Endometrium (tissue), 2 donors: ENCODE measurements around the gene OR2B2.

ENCODE experiments used
- FAIRE-seq: peaks from 2 replicates; lab custom pipeline; 2012; peaks lifted over from hg19 to GRCh38; lab: Jason Lieb, UNC
- donor health status: control.
- donor health status: control.

Gene OR2B2

DNA sequence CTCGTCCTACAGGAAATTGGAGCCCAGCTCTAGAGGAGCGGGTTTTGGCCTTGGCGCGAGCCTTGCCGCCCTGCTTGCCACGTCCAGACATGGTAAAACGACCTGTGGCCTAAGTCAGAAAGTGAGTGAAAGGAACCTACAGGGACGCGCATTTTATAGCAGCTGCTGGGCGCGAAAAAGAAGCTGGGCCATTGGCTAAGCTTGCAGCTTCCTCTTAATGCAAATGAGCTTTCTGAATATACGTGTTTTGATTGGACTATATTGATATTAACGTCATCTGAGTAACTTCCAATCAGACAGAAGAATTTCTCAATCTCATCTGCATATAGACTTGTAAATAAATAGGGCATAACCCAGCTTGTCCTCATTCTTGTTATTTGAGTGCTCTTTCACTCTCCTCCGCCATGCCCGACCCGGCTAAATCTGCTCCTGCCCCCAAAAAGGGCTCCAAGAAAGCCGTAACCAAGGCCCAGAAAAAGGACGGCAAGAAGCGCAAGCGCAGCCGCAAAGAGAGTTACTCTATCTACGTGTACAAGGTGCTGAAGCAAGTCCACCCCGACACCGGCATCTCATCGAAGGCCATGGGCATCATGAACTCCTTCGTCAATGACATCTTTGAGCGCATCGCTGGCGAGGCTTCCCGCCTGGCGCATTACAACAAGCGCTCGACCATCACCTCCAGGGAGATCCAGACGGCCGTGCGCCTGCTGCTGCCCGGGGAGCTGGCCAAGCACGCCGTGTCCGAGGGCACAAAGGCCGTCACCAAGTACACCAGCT is 18.9 kb downstream of the OR2B2 start:
- FAIRE-seq = peak; percentile 94

DNA sequence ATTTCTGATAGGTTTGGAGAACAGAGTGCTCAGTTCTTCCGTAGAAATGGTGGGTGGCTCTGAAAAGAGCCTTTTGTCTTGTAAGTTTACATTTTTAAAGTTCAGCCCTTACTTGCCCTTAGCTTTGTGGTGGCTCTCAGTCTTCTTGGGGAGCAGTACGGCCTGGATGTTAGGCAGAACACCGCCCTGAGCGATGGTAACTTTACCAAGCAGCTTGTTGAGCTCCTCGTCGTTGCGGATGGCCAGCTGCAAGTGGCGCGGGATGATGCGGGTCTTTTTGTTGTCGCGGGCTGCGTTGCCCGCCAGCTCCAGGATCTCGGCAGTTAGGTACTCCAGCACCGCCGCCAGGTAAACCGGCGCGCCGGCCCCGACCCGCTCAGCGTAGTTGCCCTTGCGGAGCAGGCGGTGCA is 19.5 kb downstream of the OR2B2 start:
- FAIRE-seq = no peak

DNA sequence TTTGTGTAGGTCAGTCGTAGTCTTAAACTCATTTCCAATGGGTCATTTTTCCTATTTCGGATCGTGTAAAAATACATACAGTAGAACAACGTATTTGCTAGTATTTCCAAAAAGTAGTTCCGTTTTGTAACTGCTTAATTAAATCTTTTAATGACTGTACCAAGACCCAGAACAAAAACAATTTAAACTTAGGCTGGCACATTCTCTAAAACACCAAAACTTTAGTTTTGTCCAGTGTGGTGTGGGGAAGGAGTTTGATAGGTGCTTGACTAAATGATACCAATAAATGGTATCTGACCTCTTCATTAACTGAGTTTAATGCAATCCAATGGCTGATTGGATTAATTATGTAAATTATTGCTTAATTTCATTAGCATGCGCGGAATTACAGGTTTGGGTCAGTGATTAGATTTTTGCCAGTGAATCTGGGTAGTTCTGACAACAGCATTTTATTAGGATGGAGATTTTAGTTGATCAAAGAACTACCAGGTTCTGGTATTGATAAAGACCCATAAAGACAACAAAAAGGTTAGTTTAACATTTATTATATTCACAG is 20.8 kb downstream of the OR2B2 start:
- no peak for FAIRE-seq

DNA sequence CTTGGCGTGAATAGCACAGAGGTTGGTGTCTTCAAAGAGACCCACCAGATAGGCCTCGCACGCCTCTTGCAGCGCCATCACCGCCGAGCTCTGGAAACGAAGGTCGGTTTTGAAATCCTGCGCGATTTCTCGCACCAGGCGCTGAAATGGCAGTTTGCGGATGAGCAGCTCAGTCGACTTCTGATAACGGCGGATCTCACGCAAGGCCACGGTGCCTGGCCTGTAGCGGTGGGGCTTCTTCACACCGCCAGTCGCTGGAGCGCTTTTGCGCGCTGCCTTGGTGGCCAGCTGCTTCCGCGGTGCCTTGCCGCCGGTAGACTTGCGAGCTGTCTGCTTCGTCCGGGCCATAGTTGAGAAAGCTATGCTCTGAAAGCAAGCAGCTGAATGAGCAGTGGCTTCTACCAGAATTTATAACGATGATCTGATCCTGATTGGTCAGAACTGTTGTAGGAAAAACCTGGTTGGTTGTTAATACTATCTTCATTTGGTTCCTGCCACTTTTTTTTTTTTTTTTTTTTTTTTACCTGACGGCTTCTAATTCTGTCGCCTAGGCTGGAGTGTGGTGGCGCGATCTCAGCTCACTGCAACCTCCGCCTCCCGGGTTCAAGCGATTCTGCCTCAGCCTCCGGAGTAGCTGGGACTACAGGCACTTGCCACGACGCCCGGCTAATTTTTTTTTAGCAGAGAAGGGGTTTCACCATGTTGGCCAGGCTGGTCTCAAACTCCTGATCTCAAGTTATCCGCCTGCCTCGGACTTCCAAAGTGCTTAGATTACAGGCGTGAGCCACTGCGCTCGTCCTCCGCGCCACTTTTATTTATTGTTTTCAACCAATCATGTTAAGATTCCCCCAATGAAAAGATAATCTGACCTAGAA is 21.5 kb downstream of the OR2B2 start:
- FAIRE-seq = peak; percentile 31

DNA sequence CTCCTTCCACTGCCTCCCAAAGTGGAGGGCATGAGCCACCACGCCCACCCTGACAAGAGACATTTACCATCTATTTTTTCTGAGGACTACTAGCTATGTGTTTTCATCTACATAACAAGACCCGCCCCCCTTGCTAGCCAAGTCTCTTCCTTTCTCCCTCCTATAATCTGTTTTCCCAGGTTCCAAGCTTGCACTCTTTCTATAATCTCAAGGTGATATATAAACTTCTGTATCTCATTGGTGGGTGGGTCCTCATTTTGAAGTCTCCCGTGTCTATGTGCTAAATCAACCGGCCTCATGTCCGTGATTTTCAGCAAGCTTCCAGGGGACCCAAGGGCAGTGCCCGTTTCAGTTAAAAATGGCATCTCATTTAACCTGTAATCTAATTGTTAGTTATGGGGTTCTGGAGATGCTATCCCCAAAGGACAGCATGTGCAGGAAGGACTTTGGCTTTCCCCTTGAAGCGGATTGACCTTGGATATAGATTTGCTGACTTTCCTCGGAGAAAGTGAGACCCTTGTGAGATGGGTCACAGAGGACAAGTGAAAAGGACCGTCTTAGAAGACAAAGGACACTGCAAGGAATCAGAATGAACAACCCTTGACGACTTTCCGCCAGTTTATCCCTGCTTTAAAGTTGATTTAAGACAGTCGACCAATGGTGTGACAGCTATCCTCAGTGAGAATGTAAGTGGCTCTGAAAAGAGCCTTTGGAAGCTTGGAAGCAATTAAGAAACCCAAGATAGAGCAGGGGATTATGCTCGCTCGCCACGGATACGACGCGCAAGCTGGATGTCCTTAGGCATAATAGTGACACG is 22.4 kb downstream of the OR2B2 start:
- FAIRE-seq = no peak

DNA sequence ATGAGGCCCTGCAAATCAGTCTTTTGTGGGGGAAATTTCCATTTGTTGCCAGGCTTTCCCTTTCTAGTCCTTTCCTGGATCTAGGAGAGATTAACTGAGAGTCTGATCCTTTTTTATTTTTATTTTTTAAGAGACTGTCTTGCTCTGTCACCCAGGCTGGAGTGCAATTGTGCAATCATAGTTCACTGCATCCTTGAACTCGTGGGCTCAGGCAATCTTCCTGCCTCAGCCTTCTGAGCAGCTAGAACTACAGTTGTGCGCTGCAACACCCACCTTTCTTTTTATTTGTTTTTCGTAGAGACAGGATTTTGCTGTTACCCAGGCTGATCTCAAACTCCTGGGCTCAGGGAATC is 22.9 kb downstream of the OR2B2 start:
- FAIRE-seq = no peak

DNA sequence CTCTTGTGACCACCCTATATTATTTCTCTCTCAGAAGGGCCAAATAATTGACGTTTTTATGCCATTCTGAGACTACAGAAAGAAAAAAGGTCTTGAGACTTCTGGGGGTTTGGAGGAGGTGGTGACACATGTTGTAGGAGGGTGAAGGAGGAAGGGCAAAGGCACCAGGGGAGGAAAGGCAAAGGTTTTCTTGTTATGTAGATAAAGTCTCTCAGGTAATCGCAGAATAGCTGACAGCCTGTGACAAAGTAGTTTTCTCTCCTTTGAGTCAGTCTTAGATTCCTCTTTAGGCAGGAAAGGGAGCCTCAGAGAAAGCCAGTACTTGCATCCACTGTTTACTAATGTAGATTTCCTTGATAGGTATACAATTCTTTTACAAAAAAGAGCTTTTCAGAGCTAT is 23.6 kb downstream of the OR2B2 start:
- FAIRE-seq = no peak

DNA sequence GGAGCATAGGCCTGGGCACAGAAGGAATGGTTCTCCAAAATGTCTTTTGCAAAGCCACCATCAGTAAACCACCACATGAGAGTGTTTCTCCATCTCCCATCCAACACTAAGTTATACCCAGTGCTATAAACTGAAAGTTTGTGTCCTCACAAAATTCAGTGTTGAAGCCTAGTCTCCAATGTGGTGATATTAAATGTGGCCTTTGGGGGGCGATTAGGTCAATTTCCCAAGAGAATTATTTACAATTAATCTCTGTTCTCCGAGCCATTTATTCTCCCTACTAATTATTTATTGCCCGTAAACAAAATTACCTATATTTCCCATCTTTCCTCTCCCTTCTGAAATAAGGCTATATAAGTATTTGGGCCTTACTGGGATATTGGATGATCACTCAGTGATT is 26.1 kb downstream of the OR2B2 start:
- no peak for FAIRE-seq

DNA sequence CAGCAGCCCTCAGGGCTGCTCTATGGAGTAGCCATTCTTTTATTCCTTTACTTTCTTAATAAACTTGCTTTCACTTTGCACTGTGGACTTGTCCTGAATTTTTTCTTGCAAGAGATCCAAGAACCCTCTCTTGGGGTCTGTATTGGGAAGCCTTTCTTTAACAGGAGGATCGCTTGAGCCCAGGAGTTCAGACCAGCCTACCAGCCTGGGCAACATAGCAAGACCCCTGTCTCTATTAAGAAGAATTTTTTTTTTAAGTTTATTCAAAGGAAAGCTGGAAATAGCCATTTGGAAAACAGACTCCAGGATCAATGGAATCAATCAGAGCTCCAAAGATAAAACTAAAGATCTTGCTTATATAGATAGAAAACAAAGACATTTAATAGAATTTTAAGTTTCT is 29.1 kb downstream of the OR2B2 start:
- FAIRE-seq = no peak

DNA sequence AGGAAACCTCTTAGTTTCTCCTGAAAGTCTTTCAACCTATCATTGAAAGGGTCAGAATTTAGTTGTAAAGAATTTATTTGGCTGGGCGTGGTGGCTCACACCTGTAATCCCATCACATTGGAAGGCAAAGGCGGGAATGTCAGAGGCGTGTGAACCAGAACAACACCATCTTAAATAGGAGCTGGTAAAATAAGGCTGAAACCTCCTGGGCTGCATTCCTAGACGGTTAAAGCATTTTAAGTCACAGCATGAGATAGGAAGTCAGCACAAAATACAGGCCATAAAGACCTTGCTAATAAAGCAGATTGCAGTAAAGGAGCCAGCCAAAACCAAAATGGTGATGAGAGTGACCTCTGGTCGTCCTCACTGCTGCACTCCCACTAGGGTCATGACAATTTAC is 29.6 kb downstream of the OR2B2 start:
- no peak for FAIRE-seq

DNA sequence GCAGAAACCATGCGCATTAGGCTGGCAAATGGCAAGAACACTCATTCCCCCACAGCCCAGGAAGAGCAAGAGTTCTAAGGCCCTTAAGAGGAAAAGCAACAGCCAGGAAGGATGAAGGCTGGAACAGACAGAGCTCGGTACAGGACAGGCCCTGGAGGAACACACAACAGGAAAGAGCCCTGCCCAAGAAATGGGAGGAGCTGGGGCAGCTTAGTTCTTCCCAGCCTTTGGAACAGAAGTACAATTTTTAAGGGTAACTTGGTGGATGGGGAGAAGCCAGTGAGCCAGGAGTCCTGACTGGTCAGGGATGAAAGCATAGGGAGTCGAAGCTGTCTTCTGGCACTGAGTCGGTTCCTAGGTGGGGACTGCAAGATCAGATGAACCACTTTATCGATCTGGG is 32.4 kb downstream of the OR2B2 start:
- FAIRE-seq = no peak

DNA sequence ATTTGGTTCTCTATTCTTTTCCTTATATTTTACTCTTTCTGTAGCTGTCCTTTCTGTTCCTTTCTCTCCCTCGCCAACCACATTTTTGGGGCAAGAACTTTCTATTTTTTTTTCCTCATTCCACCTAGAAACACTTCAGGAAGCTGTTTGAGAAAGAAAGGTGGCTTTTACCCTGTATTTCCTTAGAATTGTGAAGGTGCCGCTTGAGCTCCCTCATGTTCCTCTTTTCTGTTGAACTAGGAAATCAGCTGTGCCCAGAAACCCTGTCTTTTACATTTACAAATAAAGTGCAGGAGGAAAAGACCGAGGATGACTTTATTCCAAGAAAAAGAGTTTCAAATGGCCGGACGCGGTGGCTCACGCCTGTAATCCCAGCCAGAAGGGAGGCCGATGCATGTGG is 38.2 kb downstream of the OR2B2 start:
- no peak for FAIRE-seq

DNA sequence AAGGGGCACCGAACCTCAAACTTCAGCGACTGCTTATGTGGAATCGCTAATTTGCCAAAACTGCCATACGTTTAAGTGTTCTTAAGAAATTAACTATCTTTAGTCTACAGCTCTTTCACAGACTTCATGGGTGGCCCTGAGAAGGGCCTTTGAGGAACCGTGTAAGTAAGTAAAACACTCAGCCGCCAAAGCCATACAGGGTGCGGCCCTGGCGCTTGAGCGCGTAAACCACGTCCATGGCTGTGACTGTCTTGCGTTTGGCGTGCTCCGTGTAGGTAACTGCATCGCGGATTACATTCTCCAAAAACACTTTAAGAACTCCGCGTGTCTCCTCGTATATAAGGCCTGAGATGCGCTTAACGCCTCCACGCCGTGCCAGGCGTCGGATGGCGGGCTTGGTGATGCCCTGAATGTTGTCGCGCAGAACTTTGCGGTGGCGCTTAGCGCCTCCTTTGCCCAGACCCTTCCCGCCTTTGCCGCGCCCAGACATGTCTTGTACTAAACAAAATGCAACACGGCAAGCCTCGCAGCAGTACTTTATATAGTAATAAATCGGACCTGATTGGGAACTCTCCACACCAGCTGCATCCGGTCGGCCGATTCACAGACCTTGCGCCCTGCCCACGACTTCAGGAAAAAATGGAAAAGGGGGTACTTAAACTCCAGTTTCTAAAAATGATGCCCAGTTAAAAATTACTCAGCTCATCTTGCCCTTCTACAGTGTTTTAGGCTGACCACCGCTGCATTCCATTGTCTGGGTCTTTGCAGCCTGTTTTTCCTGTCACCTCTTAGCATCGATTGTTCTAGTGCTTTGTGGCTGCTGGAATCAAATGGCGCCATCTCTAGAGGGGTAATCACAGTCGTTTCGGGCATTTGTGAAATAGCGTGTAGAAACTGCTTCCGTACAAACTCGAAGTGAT is 38.9 kb downstream of the OR2B2 start:
- no peak for FAIRE-seq

DNA sequence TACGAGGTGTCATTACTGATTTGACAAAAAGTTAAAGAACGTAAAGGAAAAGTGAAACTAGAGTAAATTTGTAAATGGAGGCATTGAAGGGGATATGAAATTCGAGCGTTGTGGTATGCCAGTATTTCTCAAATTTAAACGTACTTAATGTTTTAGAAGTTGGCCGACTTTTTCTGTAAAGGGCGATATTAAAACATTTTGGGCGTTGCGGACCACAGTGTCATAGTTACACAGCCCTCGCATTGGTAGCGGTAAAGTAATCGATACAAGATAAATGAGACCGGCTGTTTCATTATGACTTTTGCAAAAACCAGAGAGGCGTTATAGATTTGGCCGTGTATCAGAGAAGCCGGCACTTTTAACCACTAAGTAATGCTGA is 39.6 kb downstream of the OR2B2 start:
- FAIRE-seq = no peak

DNA sequence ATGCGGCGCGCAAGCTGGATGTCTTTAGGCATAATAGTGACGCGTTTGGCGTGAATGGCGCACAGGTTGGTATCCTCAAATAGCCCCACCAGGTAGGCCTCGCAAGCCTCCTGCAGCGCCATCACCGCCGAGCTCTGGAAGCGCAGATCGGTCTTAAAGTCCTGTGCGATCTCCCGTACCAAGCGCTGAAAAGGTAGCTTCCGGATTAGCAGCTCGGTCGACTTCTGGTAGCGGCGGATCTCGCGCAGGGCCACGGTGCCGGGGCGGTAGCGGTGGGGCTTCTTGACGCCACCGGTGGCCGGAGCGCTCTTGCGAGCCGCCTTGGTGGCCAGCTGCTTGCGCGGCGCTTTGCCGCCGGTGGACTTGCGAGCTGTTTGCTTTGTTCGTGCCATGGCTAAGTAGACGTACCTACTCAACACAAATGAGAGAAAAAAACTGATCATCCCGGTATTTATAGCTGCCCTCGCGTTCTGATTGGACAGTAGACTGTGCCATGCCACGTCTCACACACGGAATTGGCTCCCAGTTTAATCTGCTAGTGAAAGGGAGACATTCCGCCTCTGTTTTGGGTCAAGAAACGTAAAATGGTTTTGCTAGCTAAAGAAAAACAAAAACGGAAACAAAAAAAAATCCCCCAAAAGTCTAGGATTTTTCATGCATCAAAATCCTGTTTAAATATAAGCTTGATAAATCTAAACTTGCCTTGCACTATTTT is 40.1 kb downstream of the OR2B2 start:
- FAIRE-seq = peak; percentile 43

DNA sequence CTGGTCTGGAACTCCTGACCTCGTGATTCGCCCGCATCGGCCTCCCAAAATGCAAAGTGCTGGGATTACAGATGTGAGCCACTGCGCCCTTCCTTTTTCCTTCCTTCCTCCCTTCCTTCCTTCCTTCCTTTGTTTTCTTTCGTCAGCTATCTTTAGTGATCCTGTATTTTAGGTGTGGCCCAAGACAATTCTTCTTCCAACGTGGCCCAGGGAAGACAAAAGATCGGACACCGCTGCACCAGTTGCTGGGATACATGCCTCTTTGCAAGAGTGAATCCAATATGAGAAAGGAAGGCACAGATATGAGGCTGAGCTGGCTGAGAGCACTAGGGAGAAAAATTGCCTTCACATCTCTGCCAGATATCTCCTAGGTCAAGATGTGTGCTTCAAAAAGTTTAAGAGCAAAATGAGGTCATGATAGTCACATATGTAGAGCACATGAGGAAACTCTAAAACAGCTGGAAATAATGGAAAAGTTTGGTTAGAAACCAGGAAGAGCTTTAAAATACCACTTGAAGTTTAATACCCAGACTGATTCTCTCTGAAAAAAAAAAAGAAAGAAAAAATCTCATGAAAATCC is 41.8 kb downstream of the OR2B2 start:
- FAIRE-seq = no peak

DNA sequence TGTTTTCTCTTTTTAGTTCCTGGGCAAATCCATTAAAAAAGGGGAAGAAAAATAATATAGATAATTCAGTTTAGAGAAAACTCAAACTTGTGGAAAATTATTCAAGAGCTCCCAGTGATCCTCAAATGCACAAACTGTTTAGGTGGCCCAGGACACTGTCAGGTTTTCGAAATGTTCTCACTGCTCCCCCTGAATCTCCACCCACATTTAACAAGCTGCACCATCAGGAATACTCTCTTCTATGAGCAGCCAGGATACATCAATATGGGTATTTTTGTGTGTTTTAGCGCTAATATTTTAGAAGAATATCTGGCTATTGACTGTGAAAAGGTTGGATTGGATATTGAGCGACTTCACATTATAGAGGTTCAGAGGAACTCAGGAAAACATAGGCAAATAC is 43.9 kb downstream of the OR2B2 start:
- no peak for FAIRE-seq

DNA sequence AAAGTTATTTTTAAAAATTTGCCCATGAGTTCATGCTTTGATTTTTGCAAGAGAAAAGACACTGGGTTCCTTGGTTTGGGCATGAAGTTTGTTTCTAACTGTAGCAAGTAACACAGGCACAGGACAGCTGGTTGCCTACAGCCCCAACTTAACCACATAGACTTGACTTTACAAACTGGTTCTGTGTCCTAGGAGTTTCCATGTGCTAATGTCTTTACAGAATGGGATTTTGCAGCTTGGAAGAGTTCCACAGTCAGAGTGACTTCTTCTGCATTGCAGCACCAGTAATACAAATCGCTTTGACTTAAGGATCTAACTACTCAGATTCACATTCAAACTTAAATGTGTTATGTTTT is 44.3 kb downstream of the OR2B2 start:
- FAIRE-seq = no peak

DNA sequence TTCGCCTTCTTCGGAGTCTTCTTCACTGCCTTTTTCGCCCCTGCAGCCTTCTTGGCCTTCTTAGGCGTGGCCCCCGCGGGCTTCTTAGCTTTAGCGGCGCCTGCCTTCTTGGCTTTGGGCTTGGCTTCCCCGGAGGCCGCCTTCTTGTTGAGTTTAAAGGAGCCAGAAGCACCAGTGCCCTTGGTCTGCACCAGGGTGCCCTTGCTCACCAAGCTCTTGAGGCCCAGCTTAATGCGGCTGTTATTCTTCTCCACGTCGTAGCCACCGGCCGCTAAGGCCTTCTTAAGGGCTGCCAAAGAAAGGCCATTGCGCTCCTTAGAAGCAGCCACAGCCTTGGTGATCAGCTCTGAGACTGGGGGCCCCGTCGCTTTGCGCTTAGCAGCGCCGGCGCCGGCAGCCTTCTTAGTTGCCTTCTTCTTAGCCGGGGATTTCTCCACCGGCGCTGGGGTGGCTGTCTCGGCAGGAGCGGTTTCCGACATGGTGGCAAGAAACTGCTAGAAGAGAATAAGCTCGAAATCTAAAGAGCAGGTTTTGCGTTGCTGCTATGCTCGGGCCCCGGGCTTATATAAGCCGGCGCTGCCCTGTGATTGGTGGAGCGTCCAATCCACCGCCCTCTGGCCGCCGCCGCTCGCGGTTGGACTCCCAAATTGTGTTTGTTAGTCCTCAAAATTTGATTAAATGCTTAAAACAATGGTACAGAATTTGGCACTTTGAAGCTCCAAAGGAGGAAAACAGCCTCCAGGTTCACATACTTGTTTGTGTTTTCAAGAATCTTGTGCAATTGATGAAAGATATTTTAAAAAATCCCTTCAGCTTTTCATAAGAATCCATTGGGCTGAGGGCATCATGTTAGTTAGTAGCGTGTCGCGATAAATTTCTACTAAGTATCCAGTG is 44.9 kb downstream of the OR2B2 start:
- no peak for FAIRE-seq
